ENCODE measurements around the gene BAG3.
"Not testable (repeated sequence)": the region's sequence is repeated elsewhere in the genome, so short reads cannot be mapped to it uniquely, and the experiment has no call there.

DNA sequence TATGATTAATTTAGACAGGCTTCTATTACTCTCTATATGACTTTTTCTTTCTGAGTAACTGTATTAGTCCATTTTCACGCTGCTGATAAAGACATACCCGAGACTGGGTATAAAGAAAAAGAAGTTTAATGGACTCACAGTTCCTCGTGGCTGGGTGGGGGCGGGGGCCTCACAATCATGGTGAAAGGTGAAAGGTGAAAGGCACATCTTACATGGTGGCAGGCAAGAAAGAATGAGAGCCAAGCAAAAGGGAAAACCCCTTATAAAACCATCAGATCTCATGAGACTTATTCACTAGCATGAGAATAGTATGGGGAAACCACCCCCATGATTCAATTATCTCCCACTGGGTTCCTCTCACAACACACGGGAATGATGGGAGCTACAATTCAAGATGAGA, 56.2 kb downstream of the BAG3 start:
- not testable (repeated sequence) for TF ChIP-seq POLR2A (IDR thresholded peaks at IDR 0.05)
- TF ChIP-seq, protein P1, sequence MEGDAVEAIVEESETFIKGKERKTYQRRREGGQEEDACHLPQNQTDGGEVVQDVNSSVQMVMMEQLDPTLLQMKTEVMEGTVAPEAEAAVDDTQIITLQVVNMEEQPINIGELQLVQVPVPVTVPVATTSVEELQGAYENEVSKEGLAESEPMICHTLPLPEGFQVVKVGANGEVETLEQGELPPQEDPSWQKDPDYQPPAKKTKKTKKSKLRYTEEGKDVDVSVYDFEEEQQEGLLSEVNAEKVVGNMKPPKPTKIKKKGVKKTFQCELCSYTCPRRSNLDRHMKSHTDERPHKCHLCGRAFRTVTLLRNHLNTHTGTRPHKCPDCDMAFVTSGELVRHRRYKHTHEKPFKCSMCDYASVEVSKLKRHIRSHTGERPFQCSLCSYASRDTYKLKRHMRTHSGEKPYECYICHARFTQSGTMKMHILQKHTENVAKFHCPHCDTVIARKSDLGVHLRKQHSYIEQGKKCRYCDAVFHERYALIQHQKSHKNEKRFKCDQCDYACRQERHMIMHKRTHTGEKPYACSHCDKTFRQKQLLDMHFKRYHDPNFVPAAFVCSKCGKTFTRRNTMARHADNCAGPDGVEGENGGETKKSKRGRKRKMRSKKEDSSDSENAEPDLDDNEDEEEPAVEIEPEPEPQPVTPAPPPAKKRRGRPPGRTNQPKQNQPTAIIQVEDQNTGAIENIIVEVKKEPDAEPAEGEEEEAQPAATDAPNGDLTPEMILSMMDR (IDR thresholded peaks at IDR 0.05) = not testable (repeated sequence)
